Kasumi-1 (cell line): ENCODE measurements around the gene ABL1.

ENCODE experiments used
- DNase-seq, 2 experiments: peaks; one replicate each; lab custom pipeline; 2025; lab: John Stamatoyannopoulos, UW

The ABL1 gene

GRCh38 chr9:130872093-130872492, 37.0 kb downstream of the ABL1 start:
- no peak for DNase-seq

- DNase-seq = no peak
Observed at GRCh38 chr9:130872508-130872907, 37.5 kb downstream of the ABL1 start.

GRCh38 chr9:130872912-130873503, 38.0 kb downstream of the ABL1 start:
- DNase-seq = no peak

- DNase-seq = no peak
Observed at GRCh38 chr9:130873966-130874365, 38.9 kb downstream of the ABL1 start.

- no peak for DNase-seq
Observed at GRCh38 chr9:130874783-130875182, 39.7 kb downstream of the ABL1 start.

- no peak for DNase-seq
Observed at GRCh38 chr9:130877300-130877699, 42.2 kb downstream of the ABL1 start.

GRCh38 chr9:130878295-130878694, 43.2 kb downstream of the ABL1 start:
- DNase-seq = no peak

- DNase-seq = no peak
Observed at GRCh38 chr9:130879863-130880411, 44.9 kb downstream of the ABL1 start.

GRCh38 chr9:130880599-130881220, 45.7 kb downstream of the ABL1 start:
- DNase-seq = no peak

- DNase-seq = no peak
Observed at GRCh38 chr9:130881516-130881915, 46.5 kb downstream of the ABL1 start.

- no peak for DNase-seq
Observed at GRCh38 chr9:130882696-130883225, 47.7 kb downstream of the ABL1 start.

GRCh38 chr9:130883479-130883878, 48.4 kb downstream of the ABL1 start:
- no peak for DNase-seq

- DNase-seq = no peak
Observed at GRCh38 chr9:130884111-130884531, 49.1 kb downstream of the ABL1 start.

- DNase-seq = no peak
Observed at GRCh38 chr9:130884542-130885483, 49.8 kb downstream of the ABL1 start.

GRCh38 chr9:130885484-130886375, 50.7 kb downstream of the ABL1 start:
- DNase-seq = no peak

- DNase-seq = no peak
Observed at GRCh38 chr9:130886981-130887380, 51.9 kb downstream of the ABL1 start.

- no peak for DNase-seq
Observed at GRCh38 chr9:130887494-130888144, 52.6 kb downstream of the ABL1 start.

GRCh38 chr9:130888146-130888885, 53.3 kb downstream of the ABL1 start:
- no peak for DNase-seq

- no peak for DNase-seq
Observed at GRCh38 chr9:130890124-130890523, 55.1 kb downstream of the ABL1 start.
